ENCODE results near the gene TMCC2. TPM values are rescaled to one million over a fixed set of nuclear protein-coding genes. Genes with fewer than 3 reads are reported as not detected.

Gene TMCC2
- total RNA-seq, 1 donor from 2014 or later, result 0.53 TPM

- TF ChIP-seq, protein P1, sequence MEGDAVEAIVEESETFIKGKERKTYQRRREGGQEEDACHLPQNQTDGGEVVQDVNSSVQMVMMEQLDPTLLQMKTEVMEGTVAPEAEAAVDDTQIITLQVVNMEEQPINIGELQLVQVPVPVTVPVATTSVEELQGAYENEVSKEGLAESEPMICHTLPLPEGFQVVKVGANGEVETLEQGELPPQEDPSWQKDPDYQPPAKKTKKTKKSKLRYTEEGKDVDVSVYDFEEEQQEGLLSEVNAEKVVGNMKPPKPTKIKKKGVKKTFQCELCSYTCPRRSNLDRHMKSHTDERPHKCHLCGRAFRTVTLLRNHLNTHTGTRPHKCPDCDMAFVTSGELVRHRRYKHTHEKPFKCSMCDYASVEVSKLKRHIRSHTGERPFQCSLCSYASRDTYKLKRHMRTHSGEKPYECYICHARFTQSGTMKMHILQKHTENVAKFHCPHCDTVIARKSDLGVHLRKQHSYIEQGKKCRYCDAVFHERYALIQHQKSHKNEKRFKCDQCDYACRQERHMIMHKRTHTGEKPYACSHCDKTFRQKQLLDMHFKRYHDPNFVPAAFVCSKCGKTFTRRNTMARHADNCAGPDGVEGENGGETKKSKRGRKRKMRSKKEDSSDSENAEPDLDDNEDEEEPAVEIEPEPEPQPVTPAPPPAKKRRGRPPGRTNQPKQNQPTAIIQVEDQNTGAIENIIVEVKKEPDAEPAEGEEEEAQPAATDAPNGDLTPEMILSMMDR (IDR thresholded peaks at IDR 0.05; ENCODE audit: insufficient read depth, low read length, severe bottlenecking), result no peak
- DNase-seq (ENCODE audit: low read depth) (no peak), FAIRE-seq (no peak)
- Histone ChIP-seq H3K36me3 (ENCODE audit: control insufficient read depth, insufficient read depth, low read length) (no peaks in the 10 kb centered on the region), H3K4me3 (ENCODE audit: low read depth, low read length) (no peak overlapping the region), H3K27me3 (ENCODE audit: control insufficient read depth, insufficient read depth, low read length) (peaks cover 2% of the 10 kb centered on the region)
Observed at GRCh38 chr1:205249651-205250050, 21.9 kb downstream of the TMCC2 start.

GRCh38 chr1:205250699-205251098, 23.0 kb downstream of the TMCC2 start:
- Histone ChIP-seq H3K27me3 (ENCODE audit: control insufficient read depth, insufficient read depth, low read length) (peaks cover 2% of the 10 kb centered on the region), H3K4me3 (ENCODE audit: low read depth, low read length) (no peak overlapping the region), H3K36me3 (ENCODE audit: control insufficient read depth, insufficient read depth, low read length) (no peaks in the 10 kb centered on the region)
- no peak for FAIRE-seq
- TF ChIP-seq, protein P1 (IDR thresholded peaks at IDR 0.05; ENCODE audit: insufficient read depth, low read length, severe bottlenecking), result no peak
- no peak for DNase-seq (ENCODE audit: low read depth)

GRCh38 chr1:205251576-205251975, 23.8 kb downstream of the TMCC2 start:
- DNase-seq (ENCODE audit: low read depth), result peak; percentile 32

GRCh38 chr1:205255941-205256780, 28.4 kb downstream of the TMCC2 start:
- Histone ChIP-seq H3K4me3 (ENCODE audit: low read depth, low read length) (no peak overlapping the region), H3K36me3 (ENCODE audit: control insufficient read depth, insufficient read depth, low read length) (no peaks in the 10 kb centered on the region), H3K27me3 (ENCODE audit: control insufficient read depth, insufficient read depth, low read length) (no peaks in the 10 kb centered on the region)
- TF ChIP-seq, protein P1 (IDR thresholded peaks at IDR 0.05; ENCODE audit: insufficient read depth, low read length, severe bottlenecking), result peak; percentile 96
- FAIRE-seq, result peak; percentile 81
- peak; percentile 74 for DNase-seq (ENCODE audit: low read depth)

More at GRCh38 chr1:205251576-205251975, 23.8 kb downstream of the TMCC2 start:
- H3K27me3 ChIP-seq (ENCODE audit: control insufficient read depth, insufficient read depth, low read length), result peaks cover 2% of the 10 kb centered on the region
- no peak for FAIRE-seq
- no peak overlapping the region for H3K4me3 ChIP-seq (ENCODE audit: low read depth, low read length)
- TF ChIP-seq, protein P1 (IDR thresholded peaks at IDR 0.05; ENCODE audit: insufficient read depth, low read length, severe bottlenecking), result no peak
- H3K36me3 ChIP-seq (ENCODE audit: control insufficient read depth, insufficient read depth, low read length), result no peaks in the 10 kb centered on the region

DNA sequence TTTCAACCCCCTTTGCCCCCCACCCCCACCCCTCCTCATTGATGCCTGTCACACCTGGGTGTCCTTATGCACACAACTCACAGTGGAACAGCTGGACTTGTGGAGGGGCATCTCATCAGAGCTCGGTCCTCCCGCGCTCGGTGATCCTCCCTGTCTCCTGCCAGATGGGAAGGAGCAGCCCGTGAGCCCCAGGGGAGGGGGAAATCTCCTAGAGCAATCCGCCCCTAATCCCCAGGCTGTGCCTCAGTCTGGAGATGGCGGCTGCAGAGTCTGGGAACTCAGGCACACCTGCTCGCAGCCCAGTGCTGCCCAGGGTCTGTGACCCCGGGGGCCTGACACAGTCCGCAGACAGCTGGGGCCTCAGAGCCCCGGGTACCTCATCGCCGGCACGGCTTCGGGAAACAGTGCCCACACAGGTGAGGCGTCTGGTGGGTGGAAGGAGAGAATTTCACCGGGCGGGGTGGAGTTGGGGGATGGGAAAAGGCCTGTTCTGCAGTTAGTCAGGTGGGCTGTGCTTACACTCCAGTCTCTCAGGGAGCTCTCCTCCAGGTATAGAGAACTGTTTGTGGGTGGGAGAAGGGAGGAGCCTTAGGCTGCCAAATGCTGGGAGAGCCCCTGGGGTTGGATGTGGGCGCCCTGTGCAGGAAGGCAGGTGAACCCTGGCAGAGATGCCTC, 29.3 kb downstream of the TMCC2 start:
- Histone ChIP-seq H3K4me3 (ENCODE audit: low read depth, low read length) (no peak overlapping the region), H3K36me3 (ENCODE audit: control insufficient read depth, insufficient read depth, low read length) (no peaks in the 10 kb centered on the region), H3K27me3 (ENCODE audit: control insufficient read depth, insufficient read depth, low read length) (no peaks in the 10 kb centered on the region)
- FAIRE-seq (no peak), DNase-seq (ENCODE audit: low read depth) (no peak)
- TF ChIP-seq, protein P1 (IDR thresholded peaks at IDR 0.05; ENCODE audit: insufficient read depth, low read length, severe bottlenecking), result no peak
